HepG2 (cell line): ENCODE results near the gene NFE2L1. TPM values are rescaled to one million over a fixed set of nuclear protein-coding genes. Genes with fewer than 3 reads are reported as not detected.

Source experiments
- AGO1 ChIP-seq: fragments of 200-400 bp; formaldehyde crosslinking; IDR thresholded peaks from 2 replicates; pipeline ENCODE4 v1.6.1; 2017; ENCODE audit warnings: mild to moderate bottlenecking, low read depth, low read length, moderate library complexity; ENCODE audit not compliant: poor library complexity, severe bottlenecking
- ATF7 ChIP-seq, 2 experiments: fragments of 450-650 bp in 1 of 2; sonication (generic) in 1 of 2; formaldehyde crosslinking in 1 of 2; IDR thresholded peaks; 2 replicates each; pipeline versions ENCODE4 v1.4.0 to v1.6.1; 2016 to 2020; ENCODE audit warnings: antibody characterized with exemption in 1 of 2, mild to moderate bottlenecking in 1 of 2, missing genetic modification reagents in 1 of 2
- BATF2 ChIP-seq: sonication (generic); formaldehyde crosslinking; IDR thresholded peaks from 2 replicates; pipeline ENCODE4 v1.8.0; 2022; ENCODE audit warnings: mild to moderate bottlenecking, missing genetic modification reagents, moderate library complexity
- HNRNPH1 ChIP-seq: fragments of 200-400 bp; formaldehyde crosslinking; optimal IDR thresholded peaks from 2 replicates; pipeline ENCODE3; 2017; ENCODE audit warnings: mild to moderate bottlenecking, low read depth, low read length
- JUN ChIP-seq: sonication (generic); formaldehyde crosslinking; IDR thresholded peaks from 2 replicates; pipeline ENCODE4 v1.4.0; 2020; ENCODE audit warnings: mild to moderate bottlenecking, missing genetic modification reagents
- KLF13 ChIP-seq: sonication (generic); formaldehyde crosslinking; IDR thresholded peaks from 2 replicates; pipeline ENCODE4 v1.4.0; 2020; ENCODE audit warnings: mild to moderate bottlenecking, missing genetic modification reagents
- KLF9 ChIP-seq: IDR thresholded peaks from 2 replicates; pipeline ENCODE4 v1.6.1; 2016; ENCODE audit warnings: low read depth
- NONO ChIP-seq, 2 experiments: fragments of 450-650 bp in 1 of 2; sonication (generic) in 1 of 2; formaldehyde crosslinking in 1 of 2; IDR thresholded peaks in 1 of 2; conservative IDR thresholded peaks in 1 of 2; 2 replicates each; pipeline versions ENCODE4 v1.6.1 to v1.8.0; 2017 to 2022; ENCODE audit warnings: mild to moderate bottlenecking in 1 of 2, missing genetic modification reagents in 1 of 2, moderate library complexity in 1 of 2
- PHB2 ChIP-seq: fragments of 450-650 bp; IDR thresholded peaks from 2 replicates; pipeline ENCODE4 v1.6.1; 2018; ENCODE audit not compliant: partially characterized antibody
- POLR2AphosphoS5 ChIP-seq: IDR thresholded peaks from 2 replicates; pipeline ENCODE4 v1.6.1; 2012; ENCODE audit warnings: low read depth, low read length
- SOX13 ChIP-seq, 3 experiments: fragments of 450-650 bp in 1 of 3; sonication (generic) in 1 of 3; formaldehyde crosslinking in 1 of 3; IDR thresholded peaks in 2 of 3; conservative IDR thresholded peaks in 1 of 3; 2 replicates each; pipeline versions ENCODE4 v1.5.0 to v1.6.1; 2016 to 2020; ENCODE audit warnings: antibody characterized with exemption in 1 of 3, mild to moderate bottlenecking in 1 of 3, missing compliant biosample characterization in 1 of 3, missing genetic modification reagents in 1 of 3, moderate library complexity in 1 of 3
- SP140L ChIP-seq: sonication (generic); formaldehyde crosslinking; IDR thresholded peaks from 2 replicates; pipeline ENCODE4 v1.4.0; 2020; ENCODE audit warnings: missing genetic modification reagents, borderline replicate concordance
- TBX2 ChIP-seq: sonication (generic); formaldehyde crosslinking; IDR thresholded peaks from 2 replicates; pipeline ENCODE4 v1.5.0; 2020; ENCODE audit warnings: missing genetic modification reagents, mild to moderate bottlenecking, borderline replicate concordance
- TGIF2 ChIP-seq: IDR thresholded peaks from 2 replicates; pipeline ENCODE4 v1.6.1; 2016; ENCODE audit warnings: control low read depth, missing compliant biosample characterization
- ZBTB43 ChIP-seq: sonication (generic); formaldehyde crosslinking; conservative IDR thresholded peaks from 2 replicates; pipeline ENCODE4 v1.4.0; 2020; ENCODE audit warnings: missing genetic modification reagents
- ZNF276 ChIP-seq: sonication (generic); formaldehyde crosslinking; IDR thresholded peaks from 2 replicates; pipeline ENCODE4 v1.4.0; 2020; ENCODE audit warnings: mild to moderate bottlenecking, low read depth, missing genetic modification reagents
- ZNF383 ChIP-seq: sonication (generic); formaldehyde crosslinking; IDR thresholded peaks from 2 replicates; pipeline ENCODE4 v1.4.0; 2020; ENCODE audit warnings: missing genetic modification reagents, mild to moderate bottlenecking, borderline replicate concordance
- ZNF484 ChIP-seq: sonication (generic); formaldehyde crosslinking; IDR thresholded peaks from 2 replicates; pipeline ENCODE4 v1.5.1; 2020; ENCODE audit warnings: mild to moderate bottlenecking, low read depth, missing genetic modification reagents, borderline replicate concordance
- ZNF501 ChIP-seq: sonication (generic); formaldehyde crosslinking; IDR thresholded peaks from 2 replicates; pipeline ENCODE4 v1.5.1; 2020; ENCODE audit warnings: mild to moderate bottlenecking, moderate library complexity, missing genetic modification reagents
- ZNF557 ChIP-seq: sonication (generic); formaldehyde crosslinking; IDR thresholded peaks from 2 replicates; pipeline ENCODE4 v1.4.0; 2020; ENCODE audit warnings: missing genetic modification reagents
- ZNF816 ChIP-seq: sonication (generic); formaldehyde crosslinking; IDR thresholded peaks from 2 replicates; pipeline ENCODE4 v1.8.0; 2022; ENCODE audit warnings: missing genetic modification reagents, mild to moderate bottlenecking, borderline replicate concordance
- ZSCAN9 ChIP-seq: IDR thresholded peaks from 2 replicates; pipeline ENCODE4 v1.6.1; 2016; ENCODE audit warnings: borderline replicate concordance
- ZUFSP ChIP-seq: sonication (generic); formaldehyde crosslinking; IDR thresholded peaks from 2 replicates; pipeline ENCODE4 v1.9.0; 2021; ENCODE audit warnings: missing genetic modification reagents, mild to moderate bottlenecking, borderline replicate concordance
- polyA plus RNA-seq, 8 experiments: library from polyadenylated mRNA; depleted of rRNA in 3 of 8; stranded (reverse) in 7 of 8; unstranded in 1 of 8; fragments of >200 nt; fragmentation: Illumina TruSeq in 4 of 8; extraction: Trizol in 4 of 8; gene quantifications; 2 replicates each; pipeline versions ENCODE4 v1.2.1 to v1.2.3, GENCODE V29; 2011 to 2016; ENCODE audit warnings: low read depth in 4 of 8, missing spikeins in 1 of 8, mixed read lengths in 1 of 8; ENCODE audit not compliant: insufficient read depth in 1 of 8
- total RNA-seq, 5 experiments: library from RNA; depleted of rRNA; stranded (reverse); fragments of >200 nt; fragmentation: Illumina TruSeq; extraction: Trizol; gene quantifications; 2 replicates each; pipeline ENCODE4 v1.2.3, GENCODE V29; 2016; ENCODE audit warnings: low read depth in 1 of 5

NFE2L1 gene
- total and polyA plus RNA-seq, 2 of the 13 experiments (the other 11 are each of a cell fraction or from before 2014, with no cell fraction given) = 67.0 to 234 TPM

- no peak for TF ChIP-seq PHB2
- TF ChIP-seq ZNF557 (CRISPR knock-in tag) = no peak
- no peak for TF ChIP-seq ZBTB43
- TF ChIP-seq ZNF276 (CRISPR knock-in tag) = no peak; the same call in 1 of the 2 replicates
- 0 out of 2 replicates have a peak, but pooled peaks have one; percentile 14 for TF ChIP-seq JUN (CRISPR knock-in tag)
- TF ChIP-seq BATF2 (CRISPR knock-in tag) = no peak
- no peak for TF ChIP-seq ZNF484 (CRISPR knock-in tag)
- TF ChIP-seq TGIF2 = no peak
- TF ChIP-seq SP140L = no peak
- TF ChIP-seq KLF13 (CRISPR knock-in tag) = no peak
- TF ChIP-seq ZNF816 (CRISPR knock-in tag) = no peak
- TF ChIP-seq ZNF501 (CRISPR knock-in tag) = peak; percentile 43
- no peak for TF ChIP-seq SOX13 (IDR thresholded peaks at IDR 0.05)
- 0 out of 4 replicates have a peak, but pooled peaks of 1 of the 2 experiments have one; percentile 2 for TF ChIP-seq SOX13 (CRISPR knock-in tag; conservative IDR thresholded peaks at IDR 0.05 in 1 of 2, IDR thresholded peaks at IDR 0.05 in 1 of 2)
- no peak for TF ChIP-seq KLF9
- TF ChIP-seq ZUFSP = no peak
- TF ChIP-seq ZNF383 (CRISPR knock-in tag) = no peak
- no peak for TF ChIP-seq HNRNPH1
- TF ChIP-seq ATF7 (IDR thresholded peaks at IDR 0.05) = no peak
- no peak for TF ChIP-seq ATF7 (CRISPR knock-in tag; IDR thresholded peaks at IDR 0.05)
- TF ChIP-seq ZSCAN9 (CRISPR knock-in tag) = no peak
- TF ChIP-seq NONO (IDR thresholded peaks at IDR 0.05) = no peak
- TF ChIP-seq NONO (CRISPR knock-in tag; conservative IDR thresholded peaks at IDR 0.05) = no peak; the same call in 1 of the 2 replicates
- no peak for TF ChIP-seq POLR2AphosphoS5
- peak; percentile 49; the same call in 1 of the 2 replicates for TF ChIP-seq TBX2 (CRISPR knock-in tag)
- TF ChIP-seq AGO1 = peak; percentile 75
Measured at GRCh38 chr17:48023400-48024148, 24.6 kb upstream of the NFE2L1 start (continued).
